Osteocyte (in vitro differentiated cells): ENCODE data around the gene SORCS1. TPM values are rescaled to one million over a fixed set of nuclear protein-coding genes. Genes with fewer than 3 reads are reported as not detected.

Experiments used
- DNase-seq: peaks from one replicate; pipeline ENCODE4 v3.0.0; 2021; ENCODE audit warnings: mixed read lengths; ENCODE audit not compliant: unreplicated experiment; ENCODE audit errors: extremely low spot score
- H3K27ac Mint-ChIP-seq: one replicate; pipeline ENCODE4 v1.8.0; 2021; ENCODE audit warnings: mild to moderate bottlenecking, mixed read lengths; ENCODE audit not compliant: unreplicated experiment
- H3K27me3 Mint-ChIP-seq: one replicate; pipeline ENCODE4 v1.8.0; 2021; ENCODE audit warnings: mixed read lengths; ENCODE audit not compliant: unreplicated experiment
- H3K36me3 Mint-ChIP-seq: one replicate; pipeline ENCODE4 v1.8.0; 2021; ENCODE audit warnings: mixed read lengths; ENCODE audit not compliant: unreplicated experiment
- H3K4me1 Mint-ChIP-seq: one replicate; pipeline ENCODE4 v1.8.0; 2021; ENCODE audit warnings: mixed read lengths; ENCODE audit not compliant: unreplicated experiment
- H3K4me3 Mint-ChIP-seq: one replicate; pipeline ENCODE4 v1.8.0; 2021; ENCODE audit warnings: mild to moderate bottlenecking, moderate library complexity, mixed read lengths; ENCODE audit not compliant: unreplicated experiment
- H3K9me3 Mint-ChIP-seq: one replicate; pipeline ENCODE4 v1.8.0; 2021; ENCODE audit warnings: mixed read lengths; ENCODE audit not compliant: unreplicated experiment
- CTCF ChIP-seq: fragments of 200-600 bp; sonication (generic); IDR thresholded peaks from 2 replicates; pipeline ENCODE4 v1.5.0; 2021; ENCODE audit warnings: antibody characterized with exemption, mild to moderate bottlenecking, moderate library complexity
- total RNA-seq: library from RNA; stranded (reverse); gene quantifications from 2 replicates; pipeline ENCODE4 v1.2.1, GENCODE V29; 2021

Gene SORCS1
- total RNA-seq, 1 donor from 2014 or later, result not detected

- no peak for DNase-seq
- peaks cover 25% of the 10 kb centered on the region for H3K9me3 Mint-ChIP-seq
- H3K36me3 Mint-ChIP-seq, result no peaks in the 10 kb centered on the region
- H3K4me3 Mint-ChIP-seq, result no peak overlapping the region
- H3K27ac Mint-ChIP-seq, result no peak overlapping the region
- no peak for TF ChIP-seq CTCF
- no peaks in the 10 kb centered on the region for H3K27me3 Mint-ChIP-seq
- H3K4me1 Mint-ChIP-seq, result no peaks in the 10 kb centered on the region
Measured at GRCh38 chr10:106913348-106913747, 251.2 kb downstream of the SORCS1 start.

- Mint-ChIP-seq H3K27ac (no peak overlapping the region), H3K36me3 (no peaks in the 10 kb centered on the region), H3K4me3 (no peak overlapping the region), H3K4me1 (no peaks in the 10 kb centered on the region), H3K9me3 (peaks cover 25% of the 10 kb centered on the region), H3K27me3 (no peaks in the 10 kb centered on the region)
- TF ChIP-seq CTCF, result no peak
- no peak for DNase-seq
Measured at GRCh38 chr10:106911096-106911495, 253.4 kb downstream of the SORCS1 start.

GRCh38 chr10:106910666-106911065 is 253.8 kb downstream of the SORCS1 start:
- no peaks in the 10 kb centered on the region for H3K4me1 Mint-ChIP-seq
- H3K36me3 Mint-ChIP-seq, result no peaks in the 10 kb centered on the region
- H3K4me3 Mint-ChIP-seq, result no peak overlapping the region
- no peak for DNase-seq
- no peak overlapping the region for H3K27ac Mint-ChIP-seq
- H3K9me3 Mint-ChIP-seq, result peaks cover 25% of the 10 kb centered on the region
- TF ChIP-seq CTCF, result no peak
- no peaks in the 10 kb centered on the region for H3K27me3 Mint-ChIP-seq

- H3K27ac Mint-ChIP-seq, result no peak overlapping the region
- DNase-seq, result no peak
- H3K36me3 Mint-ChIP-seq, result no peaks in the 10 kb centered on the region
- H3K9me3 Mint-ChIP-seq, result peaks cover 26% of the 10 kb centered on the region
- no peak for TF ChIP-seq CTCF
- H3K27me3 Mint-ChIP-seq, result no peaks in the 10 kb centered on the region
- no peak overlapping the region for H3K4me3 Mint-ChIP-seq
- no peaks in the 10 kb centered on the region for H3K4me1 Mint-ChIP-seq
Measured at GRCh38 chr10:106908225-106908624, 256.3 kb downstream of the SORCS1 start.

GRCh38 chr10:106904209-106904608 is 260.3 kb downstream of the SORCS1 start:
- Mint-ChIP-seq H3K4me3 (no peak overlapping the region), H3K36me3 (no peaks in the 10 kb centered on the region), H3K27me3 (no peaks in the 10 kb centered on the region), H3K9me3 (peaks cover 21% of the 10 kb centered on the region), H3K27ac (no peak overlapping the region), H3K4me1 (no peaks in the 10 kb centered on the region)
- no peak for TF ChIP-seq CTCF
- no peak for DNase-seq
